Hepatocyte (in vitro differentiated cells): ENCODE measurements around the gene FCGR3A.
"Not testable (repeated sequence)": the region's sequence is repeated elsewhere in the genome, so short reads cannot be mapped to it uniquely, and the experiment has no call there.

Experiments used
- EZH2 ChIP-seq: fragments of 200-600 bp; sonication (generic); IDR thresholded peaks from 2 replicates; pipeline ENCODE4 v1.6.1; 2016; ENCODE audit warnings: antibody characterized with exemption, mild to moderate bottlenecking, borderline replicate concordance
- TF ChIP-seq, protein P1 (sequence below): fragments of 200-600 bp; sonication (generic); IDR thresholded peaks from 2 replicates; pipeline ENCODE4 v1.5.1; 2016; ENCODE audit warnings: antibody characterized with exemption, mild to moderate bottlenecking; ENCODE audit not compliant: poor library complexity

GRCh38 chr1:161593092-161593755, 43.6 kb upstream of the FCGR3A start:
- TF ChIP-seq, protein P1, sequence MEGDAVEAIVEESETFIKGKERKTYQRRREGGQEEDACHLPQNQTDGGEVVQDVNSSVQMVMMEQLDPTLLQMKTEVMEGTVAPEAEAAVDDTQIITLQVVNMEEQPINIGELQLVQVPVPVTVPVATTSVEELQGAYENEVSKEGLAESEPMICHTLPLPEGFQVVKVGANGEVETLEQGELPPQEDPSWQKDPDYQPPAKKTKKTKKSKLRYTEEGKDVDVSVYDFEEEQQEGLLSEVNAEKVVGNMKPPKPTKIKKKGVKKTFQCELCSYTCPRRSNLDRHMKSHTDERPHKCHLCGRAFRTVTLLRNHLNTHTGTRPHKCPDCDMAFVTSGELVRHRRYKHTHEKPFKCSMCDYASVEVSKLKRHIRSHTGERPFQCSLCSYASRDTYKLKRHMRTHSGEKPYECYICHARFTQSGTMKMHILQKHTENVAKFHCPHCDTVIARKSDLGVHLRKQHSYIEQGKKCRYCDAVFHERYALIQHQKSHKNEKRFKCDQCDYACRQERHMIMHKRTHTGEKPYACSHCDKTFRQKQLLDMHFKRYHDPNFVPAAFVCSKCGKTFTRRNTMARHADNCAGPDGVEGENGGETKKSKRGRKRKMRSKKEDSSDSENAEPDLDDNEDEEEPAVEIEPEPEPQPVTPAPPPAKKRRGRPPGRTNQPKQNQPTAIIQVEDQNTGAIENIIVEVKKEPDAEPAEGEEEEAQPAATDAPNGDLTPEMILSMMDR: not testable (repeated sequence)
- TF ChIP-seq EZH2: not testable (repeated sequence)
